Measurements from ENCODE around the gene PDE4B. TPM values are rescaled to one million over a fixed set of nuclear protein-coding genes. Genes with fewer than 3 reads are reported as not detected.

PDE4B gene
- total and polyA plus RNA-seq, 7 donors, result 1.6 to 17.2 (median 10.7) TPM

DNA sequence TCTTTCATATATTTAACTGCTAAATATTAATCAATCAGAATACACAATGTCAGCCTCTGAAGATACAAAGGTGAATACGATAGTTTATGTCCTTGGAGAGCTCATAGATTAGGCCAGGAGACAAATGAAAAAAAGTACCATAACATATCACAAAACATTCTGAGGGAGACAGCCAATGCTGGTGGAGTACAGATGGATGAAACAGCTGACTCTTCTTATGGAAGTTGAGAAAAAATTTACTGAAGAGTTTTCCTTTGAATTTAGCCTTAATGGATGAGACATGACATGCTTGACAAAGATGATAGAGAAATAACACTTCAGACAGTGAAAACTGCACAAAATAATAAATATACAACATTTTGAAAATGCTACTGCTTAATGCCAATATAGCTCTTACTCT, 193.5 kb downstream of the PDE4B start:
- intact Hi-C loops (cut with DNase I), result no loop called here
- no peak overlapping the region for H3K27ac ChIP-seq
- H3K4me1 ChIP-seq, result no peaks in the 10 kb centered on the region
- H3K27me3 ChIP-seq, result no peaks in the 10 kb centered on the region
- no peaks in the 10 kb centered on the region for H3K36me3 ChIP-seq
- no peak for DNase-seq
- no peaks in the 10 kb centered on the region for H3K9me3 ChIP-seq
- 78 to 81% methylated on average over 1 of the region's 1 CpG for WGBS, 2 donors
- TF ChIP-seq POLR2A (IDR thresholded peaks at IDR 0.05) (no peak), EP300 (IDR thresholded peaks at IDR 0.05) (no peak), POLR2AphosphoS5 (IDR thresholded peaks at IDR 0.05) (no peak)
- TF ChIP-seq, protein P1, sequence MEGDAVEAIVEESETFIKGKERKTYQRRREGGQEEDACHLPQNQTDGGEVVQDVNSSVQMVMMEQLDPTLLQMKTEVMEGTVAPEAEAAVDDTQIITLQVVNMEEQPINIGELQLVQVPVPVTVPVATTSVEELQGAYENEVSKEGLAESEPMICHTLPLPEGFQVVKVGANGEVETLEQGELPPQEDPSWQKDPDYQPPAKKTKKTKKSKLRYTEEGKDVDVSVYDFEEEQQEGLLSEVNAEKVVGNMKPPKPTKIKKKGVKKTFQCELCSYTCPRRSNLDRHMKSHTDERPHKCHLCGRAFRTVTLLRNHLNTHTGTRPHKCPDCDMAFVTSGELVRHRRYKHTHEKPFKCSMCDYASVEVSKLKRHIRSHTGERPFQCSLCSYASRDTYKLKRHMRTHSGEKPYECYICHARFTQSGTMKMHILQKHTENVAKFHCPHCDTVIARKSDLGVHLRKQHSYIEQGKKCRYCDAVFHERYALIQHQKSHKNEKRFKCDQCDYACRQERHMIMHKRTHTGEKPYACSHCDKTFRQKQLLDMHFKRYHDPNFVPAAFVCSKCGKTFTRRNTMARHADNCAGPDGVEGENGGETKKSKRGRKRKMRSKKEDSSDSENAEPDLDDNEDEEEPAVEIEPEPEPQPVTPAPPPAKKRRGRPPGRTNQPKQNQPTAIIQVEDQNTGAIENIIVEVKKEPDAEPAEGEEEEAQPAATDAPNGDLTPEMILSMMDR (IDR thresholded peaks at IDR 0.05), result no peak
- H3K4me3 ChIP-seq, result no peak overlapping the region

DNA sequence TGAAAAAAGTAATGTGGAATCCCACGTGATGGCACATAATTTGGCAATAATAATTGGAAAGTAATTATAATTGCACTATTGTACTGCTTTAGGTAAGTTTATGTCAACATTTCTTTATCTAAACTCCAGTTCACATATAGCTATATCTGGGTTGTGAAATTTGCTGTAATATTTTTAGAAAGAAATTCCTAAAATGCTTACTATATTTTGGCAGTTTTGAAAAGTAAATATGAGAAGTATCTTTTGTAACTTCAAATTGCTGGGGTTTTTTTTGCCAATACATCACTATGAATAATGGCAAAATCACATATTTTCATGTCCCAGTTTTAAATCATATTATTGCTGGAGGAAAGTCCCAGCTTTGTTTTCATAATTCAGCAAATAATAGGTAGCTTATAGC, 197.5 kb downstream of the PDE4B start:
- H3K4me3 ChIP-seq, result no peak overlapping the region
- H3K9me3 ChIP-seq, result no peaks in the 10 kb centered on the region
- no peaks in the 10 kb centered on the region for H3K27me3 ChIP-seq
- H3K4me1 ChIP-seq, result no peaks in the 10 kb centered on the region
- H3K27ac ChIP-seq, result no peak overlapping the region
- TF ChIP-seq EP300 (IDR thresholded peaks at IDR 0.05) (no peak), POLR2A (IDR thresholded peaks at IDR 0.05) (no peak), POLR2AphosphoS5 (IDR thresholded peaks at IDR 0.05) (no peak)
- TF ChIP-seq, protein P1 (IDR thresholded peaks at IDR 0.05), result no peak
- no peaks in the 10 kb centered on the region for H3K36me3 ChIP-seq
- WGBS, 2 donors, result 54 to 77% methylated on average over 1 of the region's 1 CpG
- intact Hi-C loops (cut with DNase I), result no loop called here
- no peak for DNase-seq

DNA sequence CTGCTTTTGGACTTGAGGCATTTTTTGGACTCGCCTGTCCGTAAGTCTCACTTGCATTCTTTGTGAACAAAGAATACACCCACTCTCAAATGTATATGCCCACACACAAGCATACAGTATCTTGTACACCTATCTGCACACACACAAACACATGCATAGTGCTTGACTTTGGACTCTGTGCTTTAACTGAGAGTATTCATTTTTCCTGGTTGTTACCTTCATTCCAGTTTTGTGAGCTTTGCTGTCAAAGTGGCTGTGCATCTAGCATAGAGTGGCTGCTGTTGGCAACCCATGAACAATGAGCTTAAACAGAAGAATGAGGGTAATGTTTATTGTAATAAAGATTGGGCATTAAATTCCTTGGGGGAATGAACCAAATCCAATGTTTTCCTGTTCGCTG, 199.0 kb downstream of the PDE4B start:
- WGBS, 2 donors, result 58 to 80% methylated on average over 3 of the region's 3 CpGs
- Histone ChIP-seq H3K9me3 (no peaks in the 10 kb centered on the region), H3K4me1 (no peaks in the 10 kb centered on the region), H3K36me3 (no peaks in the 10 kb centered on the region), H3K4me3 (no peak overlapping the region), H3K27ac (no peak overlapping the region), H3K27me3 (no peaks in the 10 kb centered on the region)
- DNase-seq, result no peak
- TF ChIP-seq POLR2AphosphoS5 (IDR thresholded peaks at IDR 0.05) (no peak), POLR2A (IDR thresholded peaks at IDR 0.05) (no peak), EP300 (IDR thresholded peaks at IDR 0.05) (no peak)
- TF ChIP-seq, protein P1 (IDR thresholded peaks at IDR 0.05), result no peak
- intact Hi-C loops (cut with DNase I), result no loop called here

DNA sequence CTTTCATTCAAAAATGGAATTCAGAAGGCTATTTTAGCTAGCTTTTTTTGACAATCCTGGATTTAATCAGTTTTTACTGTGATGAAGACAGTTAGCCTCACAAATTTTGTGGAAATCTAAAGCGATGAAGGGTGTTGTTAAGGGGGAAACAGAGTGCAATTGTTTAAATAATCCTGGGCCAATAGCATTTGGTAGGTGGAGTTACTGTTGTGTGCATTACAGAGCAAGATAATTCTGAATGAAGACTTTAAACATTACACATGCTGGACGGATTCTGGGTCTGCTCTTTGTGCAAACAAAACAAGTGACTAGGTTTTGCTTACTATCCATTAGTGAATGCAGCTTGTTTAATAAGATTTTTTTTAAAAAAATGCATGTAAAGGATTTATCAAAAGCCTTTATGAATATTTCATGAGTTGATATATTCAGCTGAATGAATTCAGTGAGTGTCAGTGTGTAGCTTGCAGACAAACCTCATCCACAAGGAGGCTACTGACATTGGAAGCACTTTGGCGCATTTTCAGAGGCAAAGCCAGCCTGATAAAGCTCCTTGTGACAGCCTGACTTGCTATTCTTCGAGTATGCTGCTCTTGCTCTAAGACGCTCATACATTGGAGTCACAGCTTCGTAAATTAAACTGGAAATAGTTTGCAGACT, 199.6 kb downstream of the PDE4B start:
- intact Hi-C loops (cut with DNase I), result no loop called here
- Histone ChIP-seq H3K4me3 (peak overlapping the region in 2 of 4 donors; percentile 5 to 8), H3K27ac (no peak overlapping the region), H3K27me3 (no peaks in the 10 kb centered on the region), H3K4me1 (no peaks in the 10 kb centered on the region), H3K9me3 (no peaks in the 10 kb centered on the region), H3K36me3 (no peaks in the 10 kb centered on the region)
- TF ChIP-seq EP300 (IDR thresholded peaks at IDR 0.05), result no peak
- TF ChIP-seq POLR2A (IDR thresholded peaks at IDR 0.05), result no peak
- TF ChIP-seq POLR2AphosphoS5 (IDR thresholded peaks at IDR 0.05), result no peak
- TF ChIP-seq, protein P1 (IDR thresholded peaks at IDR 0.05), result no peak
- DNase-seq, result no peak
- 60 to 61% methylated on average over 6 of the region's 6 CpGs for WGBS, 2 donors

DNA sequence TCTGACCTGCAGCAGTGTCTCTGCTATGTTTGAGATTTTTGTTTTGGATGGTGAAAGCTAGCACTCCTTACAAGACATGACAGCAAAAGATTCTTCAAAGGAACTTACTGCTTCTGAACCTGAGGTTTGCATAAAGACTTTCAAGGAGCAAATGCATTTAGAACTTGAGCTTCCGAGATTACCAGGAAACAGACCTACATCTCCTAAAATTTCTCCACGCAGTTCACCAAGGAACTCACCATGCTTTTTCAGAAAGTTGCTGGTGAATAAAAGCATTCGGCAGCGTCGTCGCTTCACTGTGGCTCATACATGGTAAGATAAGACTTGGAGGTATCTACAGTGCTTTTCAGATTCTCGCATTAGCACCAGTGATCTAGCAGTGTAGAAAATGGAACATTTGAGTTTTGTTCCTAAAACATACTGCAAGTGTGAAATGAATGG, 200.2 kb downstream of the PDE4B start:
- H3K27me3 ChIP-seq, result no peaks in the 10 kb centered on the region
- H3K27ac ChIP-seq, result no peak overlapping the region
- 90 to 95% methylated on average over 7 of the region's 7 CpGs for WGBS, 2 donors
- intact Hi-C loops (cut with DNase I), result no loop called here
- H3K4me1 ChIP-seq, result no peaks in the 10 kb centered on the region
- DNase-seq, result no peak
- no peaks in the 10 kb centered on the region for H3K9me3 ChIP-seq
- H3K36me3 ChIP-seq, result no peaks in the 10 kb centered on the region
- TF ChIP-seq EP300 (IDR thresholded peaks at IDR 0.05) (no peak), POLR2AphosphoS5 (IDR thresholded peaks at IDR 0.05) (no peak), POLR2A (IDR thresholded peaks at IDR 0.05) (no peak)
- TF ChIP-seq, protein P1 (IDR thresholded peaks at IDR 0.05), result no peak
- peak overlapping the region in 2 of 4 donors; percentile 5 to 8 for H3K4me3 ChIP-seq

Measured in sigmoid colon (tissue), 7 donors.